ENCODE data around the gene KIF1A.

DNA sequence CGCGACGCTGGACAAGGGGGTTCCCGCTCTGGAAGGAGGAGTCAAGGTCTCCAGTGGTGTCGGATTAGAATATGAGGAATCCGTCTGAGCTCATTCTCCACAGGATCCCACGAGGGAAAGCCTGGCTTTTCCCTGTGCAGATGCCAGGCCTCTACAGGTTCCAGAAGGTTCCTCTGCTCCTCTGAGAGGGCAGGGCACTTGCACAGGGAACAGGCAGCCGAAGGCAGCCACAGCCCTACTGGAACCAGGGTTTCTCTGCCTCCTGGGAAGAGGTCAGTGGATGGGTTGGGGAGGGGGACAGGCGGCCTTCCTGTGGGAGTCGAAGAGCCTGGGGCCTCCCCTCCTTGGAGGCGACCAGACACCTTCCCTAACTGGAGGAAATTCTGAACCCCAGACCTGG, 130.0 kb downstream of the KIF1A start:
- TF ChIP-seq CTCF (IDR thresholded peaks at IDR 0.05) (no peak), POLR2A (IDR thresholded peaks at IDR 0.05; ENCODE audit: low read depth) (no peak)
